Uterus (tissue), 2 donors: Measurements from ENCODE around the gene ACE.

Experiments
- POLR2A ChIP-seq, 2 donors: fragments of 450-650 bp; IDR thresholded peaks; one replicate each; pipeline ENCODE4 v1.6.1; 2016; ENCODE audit warnings: antibody characterized with exemption in 2 of 2, mild to moderate bottlenecking in 1 of 2, moderate library complexity in 1 of 2
- TF ChIP-seq, protein P1 (sequence below), 4 experiments: fragments of 200-600 bp in 2 of 4; fragments of 450-650 bp in 2 of 4; sonication (generic) in 2 of 4; IDR thresholded peaks; one replicate each; pipeline ENCODE4 v1.5.1; 2016 to 2019; ENCODE audit warnings: antibody characterized with exemption in 4 of 4, mild to moderate bottlenecking in 2 of 4, moderate library complexity in 1 of 4

GRCh38 chr17:63540590-63540989 lies 63.7 kb downstream of the ACE start:
- TF ChIP-seq, protein P1, sequence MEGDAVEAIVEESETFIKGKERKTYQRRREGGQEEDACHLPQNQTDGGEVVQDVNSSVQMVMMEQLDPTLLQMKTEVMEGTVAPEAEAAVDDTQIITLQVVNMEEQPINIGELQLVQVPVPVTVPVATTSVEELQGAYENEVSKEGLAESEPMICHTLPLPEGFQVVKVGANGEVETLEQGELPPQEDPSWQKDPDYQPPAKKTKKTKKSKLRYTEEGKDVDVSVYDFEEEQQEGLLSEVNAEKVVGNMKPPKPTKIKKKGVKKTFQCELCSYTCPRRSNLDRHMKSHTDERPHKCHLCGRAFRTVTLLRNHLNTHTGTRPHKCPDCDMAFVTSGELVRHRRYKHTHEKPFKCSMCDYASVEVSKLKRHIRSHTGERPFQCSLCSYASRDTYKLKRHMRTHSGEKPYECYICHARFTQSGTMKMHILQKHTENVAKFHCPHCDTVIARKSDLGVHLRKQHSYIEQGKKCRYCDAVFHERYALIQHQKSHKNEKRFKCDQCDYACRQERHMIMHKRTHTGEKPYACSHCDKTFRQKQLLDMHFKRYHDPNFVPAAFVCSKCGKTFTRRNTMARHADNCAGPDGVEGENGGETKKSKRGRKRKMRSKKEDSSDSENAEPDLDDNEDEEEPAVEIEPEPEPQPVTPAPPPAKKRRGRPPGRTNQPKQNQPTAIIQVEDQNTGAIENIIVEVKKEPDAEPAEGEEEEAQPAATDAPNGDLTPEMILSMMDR (IDR thresholded peaks at IDR 0.05), result no peak
- no peak for TF ChIP-seq POLR2A (IDR thresholded peaks at IDR 0.05)
